Measurements from ENCODE around the gene SCRT2.
A peak's percentile ranks its signal among the peaks of the same experiment; 100 is the strongest.
"Not testable (repeated sequence)": the region's sequence is repeated elsewhere in the genome, so short reads cannot be mapped to it uniquely, and the experiment has no call there.

Gene SCRT2

DNA sequence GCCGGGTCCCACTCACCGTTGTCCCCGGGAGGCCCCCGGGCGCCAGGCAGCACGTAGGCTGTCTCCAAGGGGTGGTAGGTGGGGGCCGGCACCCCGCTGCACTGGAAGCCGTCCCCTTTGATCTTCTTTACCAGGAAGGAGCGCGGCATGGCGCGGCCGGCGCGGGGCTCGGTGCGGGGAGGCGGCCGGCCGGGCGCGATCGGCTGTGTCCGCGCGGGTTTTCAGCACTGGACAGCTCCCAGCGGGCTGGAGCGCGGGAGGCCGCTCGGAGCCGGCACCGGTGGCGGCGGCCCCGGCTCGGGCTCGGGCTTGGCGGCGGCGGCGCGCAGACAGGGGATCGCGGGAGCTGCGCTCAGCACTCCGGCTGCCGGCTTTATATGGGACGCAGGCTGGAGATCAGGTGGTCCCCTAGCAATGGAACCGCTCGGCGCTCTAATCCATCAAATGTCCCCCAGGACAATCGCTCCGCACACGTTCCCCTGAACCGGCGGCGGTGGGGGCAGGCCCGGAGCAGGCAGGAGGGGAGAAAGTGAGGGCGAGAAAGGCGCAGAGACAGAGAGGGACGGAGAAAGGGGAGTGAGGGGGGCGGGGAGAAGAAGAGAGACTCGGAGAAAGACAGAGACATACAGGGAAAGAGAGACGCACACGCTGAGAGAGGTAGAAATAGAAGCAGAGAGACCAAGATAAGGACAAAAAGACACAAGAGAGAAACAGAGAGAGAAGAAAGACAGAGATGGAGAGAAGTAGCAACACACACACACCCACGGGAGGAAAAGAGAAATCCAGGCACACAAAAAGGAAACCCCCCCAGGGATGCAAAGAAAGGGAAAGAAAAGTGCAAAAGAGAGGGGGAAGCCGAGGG is at the start of gene SCRT2:
Gene SCRT2, minus strand, starts transcription at position 350 of the 862 bp plus-strand sequence. Its CDS starts 201 bp downstream, at position 149.
- peak; percentile 30 to 40 for DNase-seq (ENCODE audit: low read depth in 2 of 2)

DNA sequence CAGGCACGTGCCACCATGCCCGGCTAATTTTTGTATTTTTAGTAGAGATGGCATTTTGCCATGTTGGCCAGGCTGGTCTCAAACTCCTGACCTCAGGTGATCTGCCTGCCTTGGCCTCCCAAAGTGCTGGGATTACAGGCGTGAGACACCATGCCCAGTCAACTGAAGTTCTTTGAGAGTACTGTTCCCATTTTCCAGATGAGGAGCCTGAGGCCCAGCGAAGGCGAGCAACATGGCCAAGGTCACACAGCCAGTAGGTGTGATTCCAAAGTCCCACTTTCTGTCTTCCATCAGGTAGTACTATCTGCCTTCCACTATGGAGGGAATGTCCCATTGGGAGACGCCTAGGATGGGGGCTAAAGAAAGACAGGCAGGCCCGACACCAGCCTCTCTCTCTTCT is 49.2 kb upstream of the SCRT2 start:
- DNase-seq (ENCODE audit: low read depth in 2 of 2) = not testable (repeated sequence)

DNA sequence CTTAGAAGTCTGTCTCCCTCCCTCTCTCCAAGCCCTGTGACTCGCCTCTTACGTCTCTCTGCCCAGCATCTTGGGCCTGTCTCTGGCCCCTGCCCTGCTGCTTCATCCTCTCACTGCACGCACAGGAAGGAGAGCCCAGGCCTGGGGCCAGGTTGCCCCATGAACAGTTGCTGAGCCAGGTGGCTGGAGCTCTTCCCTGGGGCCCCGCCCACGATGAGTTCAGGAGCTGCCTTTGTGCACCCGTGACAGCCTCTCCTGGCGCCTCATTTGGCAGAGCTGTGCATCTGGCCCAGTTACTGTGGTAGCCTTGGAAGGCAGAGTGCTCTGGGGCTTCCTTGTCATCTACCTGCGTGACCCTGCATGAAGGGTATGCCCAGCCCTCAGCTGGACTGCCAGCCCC is 48.2 kb upstream of the SCRT2 start:
- DNase-seq (ENCODE audit: low read depth in 2 of 2) = no peak

DNA sequence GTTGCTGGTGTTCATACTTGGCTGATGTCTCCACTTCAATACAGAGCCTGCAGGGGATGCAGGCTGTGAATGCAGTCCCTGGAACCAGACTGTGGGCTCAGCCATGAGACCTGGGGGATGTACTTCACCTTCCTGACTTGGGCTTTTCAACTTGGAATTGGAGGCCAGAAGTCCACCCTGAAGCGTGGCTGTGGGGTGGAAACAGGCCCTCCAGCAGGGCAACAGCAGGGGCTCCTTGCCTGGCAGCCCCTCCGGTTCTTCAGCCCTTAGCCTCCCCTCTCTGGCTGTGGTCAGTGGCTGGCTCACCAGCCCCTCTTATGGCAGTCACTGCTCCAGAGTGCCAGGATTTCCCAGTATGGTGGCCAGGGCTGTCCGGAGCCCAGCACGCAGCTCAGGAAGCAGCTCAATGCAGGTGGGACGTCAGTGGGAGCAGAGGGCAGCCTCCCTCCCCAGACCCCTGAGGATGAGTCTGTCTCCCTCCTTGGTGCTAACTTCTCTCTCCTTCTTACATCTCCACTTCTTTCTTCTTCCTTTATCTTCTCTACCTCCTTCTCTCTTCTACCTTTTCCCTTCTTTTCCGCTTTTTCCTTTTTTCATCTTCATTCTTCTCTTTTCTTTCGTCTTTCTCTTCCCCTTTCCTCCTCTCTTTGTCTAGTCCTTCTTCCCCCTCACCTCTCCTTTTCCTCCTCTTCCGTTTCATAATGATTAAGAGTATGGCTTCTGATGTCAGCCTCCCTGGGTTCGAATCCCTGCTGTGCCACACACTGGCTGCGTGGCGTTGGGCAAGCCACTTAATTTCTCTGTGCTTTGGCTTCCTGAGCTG is 47.4 kb upstream of the SCRT2 start:
- no peak for DNase-seq (ENCODE audit: low read depth in 2 of 2)

DNA sequence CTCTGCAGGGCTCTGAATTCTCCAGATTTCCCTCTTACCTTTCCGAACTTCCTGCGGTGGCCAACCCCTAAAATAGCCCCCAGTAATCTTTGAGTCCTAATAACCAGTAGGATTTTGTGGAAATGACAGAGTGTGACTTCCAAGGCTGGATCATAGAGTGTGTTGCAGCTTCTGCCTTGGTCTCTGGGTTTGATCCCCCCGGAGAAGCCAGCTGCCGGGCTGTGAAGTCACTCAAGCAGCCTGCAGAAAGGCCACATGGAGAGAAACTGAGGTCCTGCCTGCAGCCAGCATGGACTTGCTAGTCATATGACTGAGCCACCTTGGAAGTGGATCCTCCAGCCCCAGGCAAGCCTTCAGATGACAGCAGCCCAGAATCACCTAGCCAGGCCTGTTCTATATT is 46.3 kb upstream of the SCRT2 start:
- no peak for DNase-seq (ENCODE audit: low read depth in 2 of 2)

DNA sequence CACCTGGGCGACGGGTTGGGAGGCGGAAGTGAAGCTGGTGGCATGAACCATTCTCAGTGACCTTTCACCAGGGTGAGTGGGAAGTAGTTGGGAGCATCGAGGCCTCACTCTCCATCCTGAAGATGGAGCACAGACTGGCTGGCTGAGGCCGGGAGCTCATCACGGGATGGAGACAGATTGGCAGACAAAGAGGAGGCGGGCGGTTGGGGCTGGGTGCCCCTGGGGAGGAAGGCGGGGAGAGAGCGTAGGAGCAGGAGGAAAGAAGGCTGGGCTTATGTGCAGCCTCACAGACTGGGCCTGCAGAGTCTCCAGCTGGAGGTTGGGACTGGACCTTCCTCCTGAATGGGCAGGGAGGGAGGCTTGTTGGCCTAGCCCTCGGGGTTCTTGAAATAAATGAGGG is 44.2 kb upstream of the SCRT2 start:
- DNase-seq (ENCODE audit: low read depth in 2 of 2) = no peak

DNA sequence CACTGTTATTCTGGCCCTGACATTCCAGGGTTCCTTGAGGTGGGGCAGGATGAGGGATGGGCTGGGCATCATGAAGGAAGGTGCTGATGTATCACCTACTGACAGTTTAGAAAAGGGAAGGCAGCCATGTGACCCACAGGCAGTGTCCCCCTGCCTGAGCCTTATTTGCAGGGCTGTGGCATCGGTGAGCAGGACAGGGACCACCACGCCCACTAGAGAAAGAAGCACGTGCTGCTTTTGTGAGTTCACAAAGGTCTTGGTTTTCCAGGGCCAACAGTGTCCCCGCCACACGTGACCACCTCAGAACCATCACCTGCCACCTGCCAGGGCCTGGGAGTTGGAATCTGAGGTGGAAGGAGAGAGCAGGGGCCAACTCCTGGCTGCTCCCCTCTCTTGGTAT is 43.5 kb upstream of the SCRT2 start:
- DNase-seq (ENCODE audit: low read depth in 2 of 2) = no peak

DNA sequence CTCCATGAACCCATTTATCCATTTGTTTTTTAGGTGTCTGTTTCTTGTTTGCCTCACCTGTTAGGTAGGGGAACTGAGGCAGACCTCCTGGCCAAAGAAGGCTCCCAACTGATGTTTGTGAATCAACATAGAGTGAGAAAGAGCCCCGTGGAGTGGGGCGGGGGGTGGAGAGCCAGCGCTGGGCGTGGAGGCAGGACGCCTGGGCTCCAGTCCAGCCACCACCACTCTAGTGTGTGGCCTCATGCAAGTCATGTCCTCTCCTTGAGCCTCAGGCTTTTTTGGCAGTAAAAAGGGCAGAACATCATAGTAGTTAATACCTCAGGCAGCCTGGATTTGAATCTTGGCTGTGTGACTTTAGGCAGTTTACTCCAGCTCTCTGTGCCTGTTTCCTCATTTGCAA is 42.2 kb upstream of the SCRT2 start:
- no peak for DNase-seq (ENCODE audit: low read depth in 2 of 2)

DNA sequence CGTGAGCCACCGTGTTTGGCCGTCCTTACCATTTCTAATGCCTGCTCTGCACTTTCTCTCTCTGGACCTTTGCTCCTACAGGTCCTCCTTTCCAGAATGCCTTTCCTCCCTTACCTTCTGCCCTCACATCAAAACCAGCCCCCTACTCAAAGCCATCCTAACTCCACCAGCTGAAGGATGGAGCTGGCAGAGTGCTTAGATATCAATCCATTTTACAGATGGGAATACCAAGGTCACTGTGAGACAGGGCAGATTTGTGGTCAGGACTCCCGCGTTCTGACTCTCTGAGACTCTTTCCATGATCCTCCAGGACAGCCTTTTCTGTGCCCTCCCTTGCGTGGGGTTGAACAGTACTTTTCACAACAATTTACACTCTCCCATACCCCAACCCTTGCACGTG is 41.7 kb upstream of the SCRT2 start:
- no peak for DNase-seq (ENCODE audit: low read depth in 2 of 2)

DNA sequence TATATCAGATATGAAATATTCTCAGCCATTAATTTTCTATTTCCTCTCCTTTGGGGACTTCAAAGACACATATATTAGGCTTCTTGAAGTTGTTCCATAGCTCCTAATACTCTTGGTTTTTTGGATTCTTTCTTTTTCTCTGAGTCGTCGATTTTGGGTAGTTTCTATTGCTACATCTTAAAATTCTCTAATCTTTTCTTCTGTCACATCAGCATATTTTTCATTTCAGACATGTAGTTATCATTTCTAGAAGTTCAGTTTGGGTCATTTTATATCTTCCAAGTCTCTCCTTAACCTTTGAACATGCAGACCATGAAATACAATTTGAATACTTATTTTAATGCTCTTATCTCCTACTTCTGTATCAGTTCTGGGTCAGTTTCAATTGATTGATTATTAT is 38.9 kb upstream of the SCRT2 start:
- DNase-seq (ENCODE audit: low read depth in 2 of 2) = no peak

DNA sequence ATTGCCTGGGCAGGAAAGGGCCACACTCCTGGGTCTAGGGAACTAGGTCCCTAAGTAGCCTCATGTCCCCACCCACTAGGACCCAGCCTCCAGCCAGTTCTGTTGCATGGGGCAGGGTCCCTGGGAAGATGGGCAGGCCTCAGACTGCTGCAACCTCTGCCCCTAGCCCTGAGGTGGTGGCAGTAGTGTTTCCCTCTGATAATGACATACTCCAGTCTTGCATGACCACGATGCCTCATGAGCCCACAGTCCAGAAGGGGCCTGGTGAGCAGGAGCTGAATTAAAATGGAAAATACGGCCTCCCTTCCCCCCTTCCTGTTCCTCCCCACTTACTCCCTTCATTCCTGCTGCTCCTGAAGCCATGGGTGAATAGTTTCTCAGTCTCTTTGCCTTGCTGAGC is 36.0 kb upstream of the SCRT2 start:
- DNase-seq (ENCODE audit: low read depth in 2 of 2) = no peak

DNA sequence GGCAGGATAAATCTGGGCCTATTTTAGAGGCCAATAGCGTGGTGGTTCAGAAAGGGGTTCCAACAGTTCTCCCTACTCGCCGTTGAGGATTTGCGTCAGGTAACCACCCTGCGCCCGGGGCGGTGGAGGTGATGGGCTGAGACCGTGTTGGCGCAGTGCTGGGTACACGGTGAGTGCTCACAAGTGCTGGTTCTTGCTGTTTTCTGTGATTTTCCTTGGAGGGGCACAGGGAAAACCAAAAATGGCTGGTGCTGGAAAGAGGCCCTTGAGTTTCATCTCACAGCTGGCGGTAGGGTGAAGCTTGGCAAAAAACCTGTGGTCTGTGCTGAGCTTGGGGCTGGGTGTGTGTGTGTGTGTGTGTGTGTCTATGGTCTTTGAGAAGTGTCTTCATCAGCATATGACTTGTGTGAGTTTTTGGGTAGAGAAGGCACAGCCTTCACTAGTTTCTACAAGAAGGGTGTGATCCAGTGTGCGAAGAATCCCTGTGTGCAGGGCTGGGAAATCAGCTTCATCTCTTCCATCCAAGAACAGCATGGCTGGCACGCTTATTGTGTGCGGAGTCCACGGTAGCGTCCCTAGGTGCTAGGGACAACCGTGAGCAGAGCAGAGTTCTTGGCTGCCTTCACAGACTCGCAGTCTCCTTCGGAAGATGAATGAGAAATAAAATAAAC is 35.3 kb upstream of the SCRT2 start:
- no peak for DNase-seq (ENCODE audit: low read depth in 2 of 2)

DNA sequence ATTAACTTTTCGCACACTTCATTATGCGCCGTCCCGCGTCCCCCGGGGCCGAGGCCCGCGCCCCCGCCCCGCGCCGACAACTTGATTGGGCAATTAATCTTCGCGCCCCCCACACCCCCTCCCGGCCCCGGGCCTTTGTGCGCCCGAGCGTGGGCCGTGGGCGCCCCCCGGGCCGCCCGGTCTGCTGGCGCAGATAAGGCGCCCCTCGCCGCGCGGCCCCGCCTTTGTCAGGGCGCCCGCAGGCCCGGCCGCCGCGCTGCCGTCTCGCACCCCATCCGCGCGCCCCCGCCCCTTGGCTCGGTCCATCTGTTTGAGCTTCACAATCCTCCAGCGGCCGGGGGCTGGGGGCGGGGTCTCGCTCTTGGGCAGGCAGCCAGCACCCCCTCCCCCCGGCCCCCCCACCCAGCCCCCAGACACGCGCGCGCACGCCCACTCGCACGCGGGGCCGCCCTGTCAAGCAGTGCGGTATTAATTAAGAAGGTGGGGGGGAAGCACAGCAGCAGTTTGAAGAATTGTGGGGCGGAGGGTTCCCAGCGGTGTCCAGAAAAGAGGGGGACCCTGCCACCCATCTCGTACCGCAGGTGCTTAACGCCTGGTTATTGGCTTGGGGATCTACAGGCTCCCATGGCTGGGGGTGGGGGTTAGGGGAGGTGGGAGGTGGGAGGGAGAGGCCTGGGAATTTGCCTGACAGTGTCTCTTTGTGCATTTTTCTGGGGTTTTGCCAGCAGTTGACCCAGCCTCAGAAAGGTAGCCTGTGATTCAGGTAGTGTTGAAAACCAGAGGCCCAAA is 34.6 kb upstream of the SCRT2 start:
- no peak for DNase-seq (ENCODE audit: low read depth in 2 of 2)

DNA sequence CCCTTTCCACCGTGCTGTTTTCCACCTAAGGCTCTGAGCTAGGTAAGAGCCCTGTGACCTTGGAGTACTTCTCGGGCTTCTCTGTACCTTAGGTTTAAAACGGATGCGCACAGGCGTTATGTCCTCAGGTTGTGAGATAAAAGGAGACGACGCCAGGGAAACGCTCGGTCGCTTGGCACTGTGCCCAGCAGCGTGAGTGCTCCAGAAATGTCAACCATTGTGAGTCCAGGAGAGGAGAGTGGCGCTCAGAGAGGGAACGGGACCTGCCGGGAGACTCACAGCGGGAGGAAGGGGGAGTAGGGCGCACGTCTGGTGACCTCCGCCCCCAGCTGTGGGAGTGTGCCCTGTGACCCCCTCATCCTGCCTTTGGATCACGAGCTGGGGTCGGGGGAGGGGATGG is 33.8 kb upstream of the SCRT2 start:
- no peak for DNase-seq (ENCODE audit: low read depth in 2 of 2)

DNA sequence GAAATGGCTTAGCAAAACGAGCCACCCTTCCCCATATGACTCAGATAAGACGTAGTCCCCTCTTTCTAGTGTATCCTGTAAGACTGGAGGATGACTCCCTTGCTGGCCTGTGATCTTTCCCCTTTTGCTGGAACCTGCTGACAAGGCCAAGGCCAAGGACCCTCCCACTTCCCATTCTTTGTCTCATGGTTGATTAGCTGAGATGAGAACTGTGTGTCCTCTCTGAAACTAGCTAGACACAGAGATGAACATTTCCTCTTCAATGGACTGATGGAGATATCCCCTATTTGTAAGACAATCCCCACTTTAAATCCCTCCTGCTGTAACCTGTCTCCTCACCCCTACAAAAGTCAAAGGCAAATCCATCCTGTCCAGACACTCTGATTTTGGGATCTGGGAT is 33.4 kb upstream of the SCRT2 start:
- DNase-seq (ENCODE audit: low read depth in 2 of 2) = no peak

DNA sequence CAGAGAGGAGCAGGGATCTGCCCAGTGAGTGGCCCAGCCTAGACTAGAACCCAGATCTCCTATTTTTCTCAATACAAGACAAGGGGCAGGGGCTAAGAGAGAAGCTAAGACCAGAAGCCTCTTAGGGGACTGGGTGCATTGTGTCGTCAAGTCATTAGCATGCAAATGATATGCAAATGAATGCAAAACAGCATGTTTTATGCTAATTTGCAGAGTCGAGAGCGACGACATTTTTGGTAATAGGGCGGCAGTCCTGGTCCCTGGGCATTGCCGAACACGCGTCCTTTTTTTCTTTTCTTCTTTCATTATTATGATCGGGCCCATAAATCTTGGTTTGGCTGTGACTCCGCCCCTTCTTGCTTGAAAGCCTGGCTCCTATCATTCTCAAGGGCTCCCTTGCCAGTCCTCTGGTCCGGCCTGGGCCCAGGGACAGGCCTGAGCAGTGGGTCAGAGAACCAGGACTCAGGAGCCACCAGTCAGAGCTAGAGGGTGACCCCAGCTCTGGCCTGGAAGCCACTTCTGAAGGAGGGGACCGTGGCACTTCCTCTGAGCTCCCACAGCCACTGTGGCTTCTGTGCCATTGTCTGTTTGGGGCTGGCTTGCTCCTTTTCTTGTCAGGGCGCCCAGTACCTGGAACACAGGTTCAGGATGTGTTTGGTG is 32.0 kb upstream of the SCRT2 start:
- no peak for DNase-seq (ENCODE audit: low read depth in 2 of 2)

DNA sequence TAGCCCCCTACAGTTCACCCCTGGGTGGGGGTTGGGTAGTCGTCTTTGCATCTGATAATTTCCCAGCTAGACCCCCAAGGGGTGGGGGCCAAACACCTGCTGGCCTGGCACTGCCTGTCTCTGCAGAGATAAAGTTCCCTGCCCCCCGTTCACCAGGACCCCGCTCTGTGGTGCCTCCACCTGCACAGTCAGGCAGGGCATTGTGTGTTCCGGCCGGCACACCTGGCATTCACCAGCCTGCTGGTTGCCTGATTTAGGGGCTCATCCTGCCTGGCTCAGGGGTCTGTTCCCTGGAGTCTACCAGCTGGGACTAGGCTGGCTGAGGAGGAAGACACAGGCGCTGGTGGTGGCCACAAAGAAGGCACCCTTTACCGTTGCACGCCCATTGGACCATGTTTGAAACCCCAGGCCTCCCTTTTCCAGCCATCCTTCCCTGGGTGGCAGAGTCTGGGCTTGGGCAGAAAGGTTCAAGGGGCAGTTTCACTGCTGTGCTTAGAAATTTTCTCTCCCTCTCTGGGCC is 30.8 kb upstream of the SCRT2 start:
- DNase-seq (ENCODE audit: low read depth in 2 of 2) = no peak

DNA sequence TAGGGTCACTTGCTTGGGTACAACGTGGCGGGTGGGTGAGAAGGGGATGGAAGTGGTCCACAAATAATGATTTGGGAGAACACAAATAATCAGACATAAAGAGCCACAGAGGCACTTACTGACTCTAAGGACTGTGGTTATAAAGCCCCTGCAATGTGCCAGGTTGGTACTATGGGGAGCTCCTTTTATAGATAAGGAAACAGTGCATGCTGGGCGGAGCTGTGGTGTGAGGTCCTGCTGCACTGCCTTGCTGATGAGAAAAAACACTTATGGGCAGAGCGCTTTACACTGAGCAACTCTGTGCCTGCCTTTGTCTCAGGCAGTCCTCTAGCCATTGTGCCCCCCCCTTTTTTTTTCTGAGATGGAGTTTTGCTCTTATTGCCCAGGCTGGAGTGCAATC is 29.1 kb upstream of the SCRT2 start:
- no peak for DNase-seq (ENCODE audit: low read depth in 2 of 2)

DNA sequence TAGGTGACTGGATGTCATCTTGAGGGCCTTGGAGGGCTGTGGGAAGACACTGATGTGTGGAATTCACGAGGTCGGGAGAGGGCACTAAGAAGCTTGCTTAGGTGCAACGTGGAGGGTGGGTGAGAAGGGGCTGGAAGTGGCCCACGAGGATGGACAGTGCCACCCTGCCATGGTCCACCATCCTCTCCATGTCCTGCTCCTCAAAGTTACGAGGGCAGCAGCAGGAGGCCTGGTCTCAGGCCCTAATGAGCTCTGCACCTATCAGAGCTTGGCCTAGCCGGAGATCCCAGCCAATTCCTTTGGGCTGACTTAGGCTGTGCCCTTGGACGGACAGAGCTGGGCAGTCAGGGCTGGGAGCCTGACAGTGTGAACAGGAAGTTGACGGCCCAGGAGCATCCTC is 27.8 kb upstream of the SCRT2 start:
- DNase-seq (ENCODE audit: low read depth in 2 of 2) = no peak

DNA sequence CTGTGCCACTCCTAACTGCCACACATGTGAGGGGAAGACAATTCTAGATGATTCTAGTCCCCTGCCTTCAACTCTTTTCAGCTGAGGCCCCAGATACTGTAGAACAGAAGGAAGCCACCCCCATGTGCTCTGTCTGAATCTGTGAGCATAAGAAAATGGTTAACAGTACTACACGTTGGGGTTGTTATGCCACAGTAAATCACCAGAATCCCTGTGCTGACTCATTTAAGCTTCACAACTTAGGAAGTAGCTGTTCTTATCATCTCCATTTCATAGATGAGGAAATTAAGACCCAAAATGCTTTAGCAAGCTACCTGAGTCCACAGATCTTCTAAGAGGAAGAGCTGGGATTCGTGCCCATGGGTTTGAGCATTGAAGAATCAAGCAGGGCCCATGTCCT is 27.4 kb upstream of the SCRT2 start:
- no peak for DNase-seq (ENCODE audit: low read depth in 2 of 2)

Measured in stimulated activated CD8-positive, alpha-beta memory T cell treated with anti-CD3 and anti-CD28 coated beads, Interleukin-15, amount 100 ng/mL, for 48 hours (primary cell).